GM12878 (cell line): ENCODE measurements around the gene BAG5. TPM values are rescaled to one million over a fixed set of nuclear protein-coding genes. Genes with fewer than 3 reads are reported as not detected.

ENCODE experiments used
- ATAC-seq: fragments of 200-7000 bp; cut with Tn5 transposase; 3 replicates; pipeline ENCODE4 v1.9.1; 2020; ENCODE audit warnings: mild to moderate bottlenecking, moderate library complexity
- BruUV-seq: library from RNA; stranded (reverse); fragments of 400-500 nt; replicated peaks from 2 replicates; lab custom pipeline; 2021; lab: Mats Ljungman, UMichigan
- CTCF ChIA-PET: fragments of 300-600 bp; sonication (Branson Sonifier 250); formaldehyde crosslinking; extraction: SDS; loops from one replicate; lab custom pipeline; 2021; ENCODE audit warnings: inconsistent platforms; lab: Yijun Ruan, JAX
- POLR2A ChIA-PET: fragments of 350-600 bp; formaldehyde crosslinking; extraction: SDS; loops from one replicate; lab custom pipeline; 2021; ENCODE audit warnings: inconsistent platforms; lab: Charles Lee
- RAD21 ChIA-PET: fragments of 300-600 bp; sonication (Branson Sonifier 250); formaldehyde crosslinking; loops from one replicate; lab custom pipeline; 2023; ENCODE audit warnings: antibody characterized with exemption; ENCODE audit not compliant: unreplicated experiment; lab: Charles Lee
- SMC1A ChIA-PET: fragments of 300-600 bp; sonication (Branson Sonifier 250); formaldehyde crosslinking; loops from one replicate; lab custom pipeline; 2023; ENCODE audit not compliant: unreplicated experiment, uncharacterized antibody; lab: Charles Lee
- DNase-seq: peaks from one replicate; pipeline ENCODE4 v3.0.0-alpha.2; 2011; ENCODE audit warnings: low read depth, low spot score
- FAIRE-seq: peaks from 3 replicates; lab custom pipeline; 2011; peaks lifted over from hg19 to GRCh38; lab: Jason Lieb, UNC
- H2AFZ ChIP-seq: 2 replicates; pipeline ENCODE4 v1.6.0; 2011; ENCODE audit warnings: low read depth, low read length, control low read depth; ENCODE audit not compliant: control insufficient read depth
- H3K27ac ChIP-seq: 2 replicates; pipeline ENCODE4 v1.5.1; 2011; ENCODE audit warnings: control low read depth; ENCODE audit not compliant: control insufficient read depth, insufficient read depth
- H3K27me3 ChIP-seq, 2 experiments: replicated peaks in 1 of 2; 2 replicates each; pipeline versions ENCODE4 v1.6.0 to v1.6.1; 2011; ENCODE audit warnings: low read length in 1 of 2; ENCODE audit not compliant: control insufficient read depth in 2 of 2, insufficient read depth in 2 of 2
- H3K36me3 ChIP-seq, 2 experiments: 2 replicates each; pipeline ENCODE4 v1.5.1; 2011; ENCODE audit warnings: low read length in 1 of 2; ENCODE audit not compliant: control insufficient read depth in 2 of 2, insufficient read depth in 2 of 2
- H3K4me1 ChIP-seq: 2 replicates; pipeline ENCODE4 v1.6.1; 2011; ENCODE audit warnings: mild to moderate bottlenecking, low read length, moderate library complexity, mixed read lengths; ENCODE audit not compliant: control insufficient read depth, insufficient read depth
- H3K4me2 ChIP-seq: 2 replicates; pipeline ENCODE4 v1.6.0; 2011; ENCODE audit warnings: control low read depth; ENCODE audit not compliant: control insufficient read depth, insufficient read depth
- H3K4me3 ChIP-seq: fragments of 200-600 bp; sonication (generic); 2 replicates; pipeline ENCODE4 v1.5.1; 2016
- H3K79me2 ChIP-seq: 2 replicates; pipeline ENCODE4 v1.6.0; 2011; ENCODE audit warnings: low read length; ENCODE audit not compliant: control insufficient read depth, insufficient read depth
- H3K9ac ChIP-seq: 2 replicates; pipeline ENCODE4 v1.8.0; 2011; ENCODE audit warnings: low read length, control low read depth, mixed read lengths; ENCODE audit not compliant: control insufficient read depth, insufficient read depth
- H3K9me3 ChIP-seq: replicated peaks from 3 replicates; pipeline ENCODE4 v1.5.1; 2011; ENCODE audit warnings: mild to moderate bottlenecking, low read length; ENCODE audit not compliant: control insufficient read depth, insufficient read depth
- H4K20me1 ChIP-seq: 2 replicates; pipeline ENCODE4 v1.6.0; 2011; ENCODE audit not compliant: control insufficient read depth, insufficient read depth
- ATF2 ChIP-seq: IDR thresholded peaks from 2 replicates; pipeline ENCODE4 v1.6.1; 2012; ENCODE audit warnings: low read length, inconsistent platforms
- CHD4 ChIP-seq: fragments of 200-600 bp; sonication (generic); IDR thresholded peaks from 2 replicates; pipeline ENCODE4 v1.6.1; 2016; ENCODE audit warnings: mild to moderate bottlenecking
- CREB1 ChIP-seq: IDR thresholded peaks from 2 replicates; pipeline ENCODE4 v1.6.1; 2012; ENCODE audit warnings: low read depth, mild to moderate bottlenecking, inconsistent platforms
- ETV6 ChIP-seq, 2 experiments: fragments of 450-650 bp in 1 of 2; IDR thresholded peaks in 1 of 2; conservative IDR thresholded peaks in 1 of 2; 2 replicates each; pipeline ENCODE4 v1.6.1; 2014; ENCODE audit warnings: antibody characterized with exemption in 1 of 2, borderline replicate concordance in 1 of 2, low read depth in 1 of 2, mild to moderate bottlenecking in 1 of 2, moderate library complexity in 1 of 2
- KDM1A ChIP-seq: fragments of 200-600 bp; sonication (generic); IDR thresholded peaks from 2 replicates; pipeline ENCODE4 v1.6.1; 2016; ENCODE audit warnings: borderline replicate concordance
- NBN ChIP-seq: fragments of 450-650 bp; IDR thresholded peaks from 2 replicates; pipeline ENCODE4 v1.6.1; 2016
- PRDM15 ChIP-seq: fragments of 450-650 bp; formaldehyde crosslinking; IDR thresholded peaks from 2 replicates; pipeline ENCODE4 v1.4.0; 2020; ENCODE audit warnings: mild to moderate bottlenecking, moderate library complexity
- RAD51 ChIP-seq: fragments of 450-650 bp; IDR thresholded peaks from 2 replicates; pipeline ENCODE4 v1.6.1; 2016; ENCODE audit warnings: moderate library complexity, mild to moderate bottlenecking, inconsistent platforms
- ZBED1 ChIP-seq: IDR thresholded peaks from 2 replicates; pipeline ENCODE4 v1.6.1; 2016; ENCODE audit warnings: borderline replicate concordance
- WGBS: methylation state at CpG from one replicate; pipeline ENCODE4 v1.1.6; 2016; ENCODE audit warnings: low lambda C conversion rate; ENCODE audit not compliant: insufficient replicate concordance, insufficient coverage; ENCODE audit errors: missing lambda C conversion rate; 5-methylcytosine and 5-hydroxymethylcytosine counted together
- in situ Hi-C: fragments of 300-500 bp; cut with MboI; formaldehyde crosslinking; loops from 9 replicates; pipeline ENCODE4 v1.14.3; 2018; ENCODE audit warnings: mixed read lengths
- intact Hi-C: fragments of 100-400 bp; cut with micrococcal nuclease; formaldehyde crosslinking; loops from one replicate; pipeline ENCODE4 v1.14.2; 2022; ENCODE audit not compliant: unreplicated experiment
- polyA plus RNA-seq, 11 experiments: library from polyadenylated mRNA; depleted of rRNA in 4 of 11; unstranded in 6 of 11; stranded (reverse) in 5 of 11; fragments of >200 nt; fragmentation: Nextera tagmentation in 4 of 11; fragmentation: Illumina TruSeq in 1 of 11; extraction: Ambion mirVana in 4 of 11; extraction: Trizol in 1 of 11; gene quantifications; 1 replicate in 1 of 11; 2 replicates in 10 of 11; pipeline versions ENCODE4 v1.2.1 to v1.2.3, GENCODE V29; 2011 to 2016; ENCODE audit warnings: inconsistent platforms in 2 of 11, missing spikeins in 2 of 11, low read depth in 1 of 11
- total RNA-seq, 4 experiments: library from RNA; depleted of rRNA in 3 of 4; stranded (reverse); fragments of >200 nt in 3 of 4; fragmentation: Illumina TruSeq in 1 of 4; extraction: Trizol in 1 of 4; gene quantifications; 2 replicates each; pipeline versions ENCODE4 v1.2.1 to v1.2.3, GENCODE V29; 2013 to 2021
- TF ChIP-seq, protein P1 (sequence below): fragments of 450-650 bp; IDR thresholded peaks from 2 replicates; pipeline ENCODE4 v1.6.1; 2018; ENCODE audit warnings: mild to moderate bottlenecking, low read depth, moderate library complexity; ENCODE audit not compliant: partially characterized antibody
- TF ChIP-seq, protein P2 (sequence below): fragments of 450-650 bp; IDR thresholded peaks from 2 replicates; pipeline ENCODE4 v1.6.1; 2016; ENCODE audit warnings: mild to moderate bottlenecking, moderate library complexity, borderline replicate concordance

The BAG5 gene
- total and polyA plus RNA-seq, 10 of the 15 experiments (the other 5 are each of a cell fraction or from before 2014, with no cell fraction given): 9.9 to 30.5 (median 20.1) TPM

GRCh38 chr14:103514596-103515421 lies 47.6 kb downstream of the BAG5 start:
- peaks cover 0 to 5% of the 10 kb centered on the region in 2 experiments; a peak in 1 of 4 replicates for H3K36me3 ChIP-seq
- H3K4me1 ChIP-seq: peaks cover 10% of the 10 kb centered on the region
- in situ Hi-C loops (loop anchor here (5.0 kb wide), 1 partner anchor 42 kb away; no protein-coding TSS in a partner anchor), intact Hi-C loops (no loop called here)
- ATAC-seq (no peak), DNase-seq (no peak), FAIRE-seq (no peak)
- ChIA-PET POLR2A (no interaction called here), SMC1A (no interaction called here), CTCF (no interaction called here), RAD21 (no interaction called here)
- TF ChIP-seq CHD4: no peak
- no peak for TF ChIP-seq NBN
- TF ChIP-seq RAD51: no peak
- TF ChIP-seq, protein P1, sequence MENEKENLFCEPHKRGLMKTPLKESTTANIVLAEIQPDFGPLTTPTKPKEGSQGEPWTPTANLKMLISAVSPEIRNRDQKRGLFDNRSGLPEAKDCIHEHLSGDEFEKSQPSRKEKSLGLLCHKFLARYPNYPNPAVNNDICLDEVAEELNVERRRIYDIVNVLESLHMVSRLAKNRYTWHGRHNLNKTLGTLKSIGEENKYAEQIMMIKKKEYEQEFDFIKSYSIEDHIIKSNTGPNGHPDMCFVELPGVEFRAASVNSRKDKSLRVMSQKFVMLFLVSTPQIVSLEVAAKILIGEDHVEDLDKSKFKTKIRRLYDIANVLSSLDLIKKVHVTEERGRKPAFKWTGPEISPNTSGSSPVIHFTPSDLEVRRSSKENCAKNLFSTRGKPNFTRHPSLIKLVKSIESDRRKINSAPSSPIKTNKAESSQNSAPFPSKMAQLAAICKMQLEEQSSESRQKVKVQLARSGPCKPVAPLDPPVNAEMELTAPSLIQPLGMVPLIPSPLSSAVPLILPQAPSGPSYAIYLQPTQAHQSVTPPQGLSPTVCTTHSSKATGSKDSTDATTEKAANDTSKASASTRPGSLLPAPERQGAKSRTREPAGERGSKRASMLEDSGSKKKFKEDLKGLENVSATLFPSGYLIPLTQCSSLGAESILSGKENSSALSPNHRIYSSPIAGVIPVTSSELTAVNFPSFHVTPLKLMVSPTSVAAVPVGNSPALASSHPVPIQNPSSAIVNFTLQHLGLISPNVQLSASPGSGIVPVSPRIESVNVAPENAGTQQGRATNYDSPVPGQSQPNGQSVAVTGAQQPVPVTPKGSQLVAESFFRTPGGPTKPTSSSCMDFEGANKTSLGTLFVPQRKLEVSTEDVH: no peak
- TF ChIP-seq CREB1: no peak
- no peak for TF ChIP-seq ETV6 (conservative IDR thresholded peaks at IDR 0.05 in 1 of 2, IDR thresholded peaks at IDR 0.05 in 1 of 2; ENCODE audit: borderline replicate concordance in 1 of 2, low read depth in 1 of 2)
- TF ChIP-seq KDM1A: no peak
- no peak for TF ChIP-seq ATF2
- TF ChIP-seq PRDM15 (CRISPR knock-in tag): no peak
- TF ChIP-seq, protein P2, sequence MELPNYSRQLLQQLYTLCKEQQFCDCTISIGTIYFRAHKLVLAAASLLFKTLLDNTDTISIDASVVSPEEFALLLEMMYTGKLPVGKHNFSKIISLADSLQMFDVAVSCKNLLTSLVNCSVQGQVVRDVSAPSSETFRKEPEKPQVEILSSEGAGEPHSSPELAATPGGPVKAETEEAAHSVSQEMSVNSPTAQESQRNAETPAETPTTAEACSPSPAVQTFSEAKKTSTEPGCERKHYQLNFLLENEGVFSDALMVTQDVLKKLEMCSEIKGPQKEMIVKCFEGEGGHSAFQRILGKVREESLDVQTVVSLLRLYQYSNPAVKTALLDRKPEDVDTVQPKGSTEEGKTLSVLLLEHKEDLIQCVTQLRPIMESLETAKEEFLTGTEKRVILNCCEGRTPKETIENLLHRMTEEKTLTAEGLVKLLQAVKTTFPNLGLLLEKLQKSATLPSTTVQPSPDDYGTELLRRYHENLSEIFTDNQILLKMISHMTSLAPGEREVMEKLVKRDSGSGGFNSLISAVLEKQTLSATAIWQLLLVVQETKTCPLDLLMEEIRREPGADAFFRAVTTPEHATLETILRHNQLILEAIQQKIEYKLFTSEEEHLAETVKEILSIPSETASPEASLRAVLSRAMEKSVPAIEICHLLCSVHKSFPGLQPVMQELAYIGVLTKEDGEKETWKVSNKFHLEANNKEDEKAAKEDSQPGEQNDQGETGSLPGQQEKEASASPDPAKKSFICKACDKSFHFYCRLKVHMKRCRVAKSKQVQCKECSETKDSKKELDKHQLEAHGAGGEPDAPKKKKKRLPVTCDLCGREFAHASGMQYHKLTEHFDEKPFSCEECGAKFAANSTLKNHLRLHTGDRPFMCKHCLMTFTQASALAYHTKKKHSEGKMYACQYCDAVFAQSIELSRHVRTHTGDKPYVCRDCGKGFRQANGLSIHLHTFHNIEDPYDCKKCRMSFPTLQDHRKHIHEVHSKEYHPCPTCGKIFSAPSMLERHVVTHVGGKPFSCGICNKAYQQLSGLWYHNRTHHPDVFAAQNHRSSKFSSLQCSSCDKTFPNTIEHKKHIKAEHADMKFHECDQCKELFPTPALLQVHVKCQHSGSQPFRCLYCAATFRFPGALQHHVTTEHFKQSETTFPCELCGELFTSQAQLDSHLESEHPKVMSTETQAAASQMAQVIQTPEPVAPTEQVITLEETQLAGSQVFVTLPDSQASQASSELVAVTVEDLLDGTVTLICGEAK: no peak
- no peak for TF ChIP-seq ZBED1
- no peak overlapping the region for H3K4me3 ChIP-seq
- no peak overlapping the region for H3K9ac ChIP-seq
- no peak overlapping the region for H2AFZ ChIP-seq
- no peaks in the 10 kb centered on the region for H3K79me2 ChIP-seq
- BruUV-seq: no TSS peak
- H3K27me3 ChIP-seq: no peaks in the 10 kb centered on the region
- WGBS: 93% methylated on average over 18 of the region's 18 CpGs
- no peaks in the 10 kb centered on the region for H4K20me1 ChIP-seq
- no peak overlapping the region for H3K27ac ChIP-seq
- no peaks in the 10 kb centered on the region for H3K9me3 ChIP-seq
- H3K4me2 ChIP-seq: no peak overlapping the region
